Lung (tissue), 12 donors: ENCODE results near the gene ZGLP1. TPM values are rescaled to one million over a fixed set of nuclear protein-coding genes. Genes with fewer than 3 reads are reported as not detected.

Source experiments
- ATAC-seq: fragments of 200-7000 bp; cut with Tn5 transposase; one replicate; pipeline ENCODE4 v1.9.1; 2020; ENCODE audit warnings: moderate number of reproducible peaks; ENCODE audit not compliant: insufficient read depth, low FRiP score
- DNase-seq, 3 donors: peaks; one replicate each; pipeline ENCODE4 v3.0.0-alpha.2; 2013 to 2017
- H3K27ac ChIP-seq, 2 donors: one replicate each; pipeline ENCODE4 v1.5.1; 2013; ENCODE audit warnings: mild to moderate bottlenecking in 2 of 2, moderate library complexity in 2 of 2, control low read depth in 1 of 2, inconsistent platforms in 1 of 2, low read depth in 1 of 2, low read length in 1 of 2
- H3K27me3 ChIP-seq, 3 donors: one replicate each; pipeline ENCODE4 v1.5.1; 2013; ENCODE audit warnings: low read length in 2 of 3; ENCODE audit not compliant: control insufficient read depth in 3 of 3, insufficient read depth in 3 of 3
- H3K36me3 ChIP-seq, 4 donors: one replicate each; pipeline ENCODE4 v1.5.1; 2013; ENCODE audit warnings: low read length in 4 of 4, mild to moderate bottlenecking in 1 of 4, moderate library complexity in 1 of 4; ENCODE audit not compliant: control insufficient read depth in 4 of 4, insufficient read depth in 4 of 4
- H3K4me1 ChIP-seq, 5 donors: one replicate each; pipeline ENCODE4 v1.5.1; 2013; ENCODE audit warnings: low read length in 5 of 5, mild to moderate bottlenecking in 2 of 5, moderate library complexity in 1 of 5; ENCODE audit not compliant: control insufficient read depth in 5 of 5, insufficient read depth in 5 of 5
- H3K4me3 ChIP-seq: one replicate; pipeline ENCODE4 v1.5.1; 2013; ENCODE audit warnings: mild to moderate bottlenecking, control low read depth, moderate library complexity
- H3K9ac ChIP-seq, 2 donors: one replicate each; pipeline ENCODE4 v1.5.1; 2013; ENCODE audit warnings: low read length in 2 of 2, control low read depth in 1 of 2; ENCODE audit not compliant: insufficient read depth in 1 of 2
- H3K9me3 ChIP-seq, 4 donors: one replicate each; pipeline ENCODE4 v1.5.1; 2013; ENCODE audit warnings: low read length in 3 of 4, mild to moderate bottlenecking in 1 of 4, moderate library complexity in 1 of 4; ENCODE audit not compliant: control insufficient read depth in 4 of 4, insufficient read depth in 3 of 4
- CTCF ChIP-seq: IDR thresholded peaks from 2 replicates; pipeline ENCODE4 v1.5.1; 2012; ENCODE audit warnings: mild to moderate bottlenecking; ENCODE audit errors: control extremely low read depth, extremely low read depth
- WGBS, 2 donors: extraction: QIAGEN DNeasy Blood & Tissue Kit; methylation state at CpG; one replicate each; pipeline ENCODE4 v1.1.7; 2013; 5-methylcytosine and 5-hydroxymethylcytosine counted together
- polyA plus RNA-seq, 2 donors: library from polyadenylated mRNA; stranded (reverse); fragments of 200-250 nt; gene quantifications; one replicate each; pipeline ENCODE4 v1.2.1, GENCODE V29; 2013
- total RNA-seq, 2 donors: library from RNA; depleted of rRNA in 1 of 2; stranded (reverse); fragments of >200 nt in 1 of 2; gene quantifications; one replicate each; pipeline ENCODE4 v1.2.1, GENCODE V29; 2014 to 2021
- donor health status: control.
- donor health status: control.
- donor health status: Bipolar disorder and iron deficiency.
- donor health status: healthy.
- donor health status: DM: yes; HTN: yes; CAD: no.

ZGLP1 gene
- total and polyA plus RNA-seq, 4 donors = 3.0 to 6.7 (median 4.4) TPM

- 66 to 80% methylated on average over 26 of the region's 26 CpGs for WGBS, 2 donors
- peak overlapping the region in 1 of 2 donors; percentile 32 for H3K27ac ChIP-seq
- H3K9ac ChIP-seq = no peak overlapping the region
- peak in 1 of 3 donors; percentile 4 for DNase-seq
- peaks cover 0 to 25% (median 9%) of the 10 kb centered on the region in 5 donors for H3K4me1 ChIP-seq
- H3K9me3 ChIP-seq = no peaks in the 10 kb centered on the region
- no peak for TF ChIP-seq CTCF
- ATAC-seq = no peak
- H3K27me3 ChIP-seq = no peaks in the 10 kb centered on the region
- no peak overlapping the region for H3K4me3 ChIP-seq
- peaks cover 0 to 2% (median under 1%) of the 10 kb centered on the region in 4 donors for H3K36me3 ChIP-seq
Observed at GRCh38 chr19:10335352-10335985, 25.9 kb upstream of the ZGLP1 start.

GRCh38 chr19:10334588-10335351 is 25.2 kb upstream of the ZGLP1 start:
- Histone ChIP-seq H3K9ac (peak overlapping the region in 1 of 2 donors; percentile 14), H3K27ac (peak overlapping the region; percentile 75 to 89)

GRCh38 chr19:10333758-10334587 is 24.4 kb upstream of the ZGLP1 start:
- Histone ChIP-seq H3K36me3 (peaks cover 0 to 14% (median 8%) of the 10 kb centered on the region in 4 donors), H3K27me3 (no peaks in the 10 kb centered on the region), H3K27ac (peak overlapping the region; percentile 76 to 89), H3K9me3 (no peaks in the 10 kb centered on the region), H3K9ac (peak overlapping the region in 1 of 2 donors; percentile 40), H3K4me3 (peak overlapping the region; percentile 47), H3K4me1 (peaks cover 0 to 25% (median 9%) of the 10 kb centered on the region in 5 donors)
- no peak for TF ChIP-seq CTCF
- 24 to 49% methylated on average over 43 to 44 of the region's 44 CpGs for WGBS, 2 donors
- ATAC-seq (no peak), DNase-seq (peak in 1 of 3 donors; percentile 33)

More at GRCh38 chr19:10334588-10335351, 25.2 kb upstream of the ZGLP1 start:
- TF ChIP-seq CTCF = no peak
- peaks cover 0 to 25% (median 9%) of the 10 kb centered on the region in 5 donors for H3K4me1 ChIP-seq
- H3K27me3 ChIP-seq = no peaks in the 10 kb centered on the region
- 27 to 52% methylated on average over 58 to 59 of the region's 59 CpGs for WGBS, 2 donors
- ATAC-seq (peak; percentile 79), DNase-seq (peak; percentile 95 to 96 (median 96))
- peaks cover 0 to 8% (median 4%) of the 10 kb centered on the region in 4 donors for H3K36me3 ChIP-seq
- peak overlapping the region; percentile 47 for H3K4me3 ChIP-seq
- H3K9me3 ChIP-seq = no peaks in the 10 kb centered on the region
